Measurements from ENCODE around the gene APOA5. TPM values are rescaled to one million over a fixed set of nuclear protein-coding genes. Genes with fewer than 3 reads are reported as not detected.

Gene APOA5
- total and polyA plus RNA-seq, 4 donors, result 0.22 to 0.77 (median 0.31) TPM; not detected in 1

- Histone ChIP-seq H3K9me3 (ENCODE audit: control insufficient read depth in 4 of 4, insufficient read depth in 3 of 4, low read length in 3 of 4) (no peaks in the 10 kb centered on the region), H3K36me3 (ENCODE audit: control insufficient read depth in 4 of 4, insufficient read depth in 4 of 4, low read length in 4 of 4) (no peaks in the 10 kb centered on the region), H3K4me1 (ENCODE audit: control insufficient read depth in 5 of 5, insufficient read depth in 5 of 5, low read length in 5 of 5) (peaks cover 0 to 12% (median 6%) of the 10 kb centered on the region in 5 donors), H3K27me3 (ENCODE audit: control insufficient read depth in 3 of 3, insufficient read depth in 3 of 3, low read length in 2 of 3) (no peaks in the 10 kb centered on the region), H3K27ac (ENCODE audit: low read depth in 1 of 2, low read length in 1 of 2) (no peak overlapping the region), H3K4me3 (no peak overlapping the region), H3K9ac (ENCODE audit: insufficient read depth in 1 of 2, low read length in 2 of 2) (no peak overlapping the region)
- ATAC-seq (ENCODE audit: insufficient read depth, low FRiP score), result no peak
- TF ChIP-seq, protein P1, sequence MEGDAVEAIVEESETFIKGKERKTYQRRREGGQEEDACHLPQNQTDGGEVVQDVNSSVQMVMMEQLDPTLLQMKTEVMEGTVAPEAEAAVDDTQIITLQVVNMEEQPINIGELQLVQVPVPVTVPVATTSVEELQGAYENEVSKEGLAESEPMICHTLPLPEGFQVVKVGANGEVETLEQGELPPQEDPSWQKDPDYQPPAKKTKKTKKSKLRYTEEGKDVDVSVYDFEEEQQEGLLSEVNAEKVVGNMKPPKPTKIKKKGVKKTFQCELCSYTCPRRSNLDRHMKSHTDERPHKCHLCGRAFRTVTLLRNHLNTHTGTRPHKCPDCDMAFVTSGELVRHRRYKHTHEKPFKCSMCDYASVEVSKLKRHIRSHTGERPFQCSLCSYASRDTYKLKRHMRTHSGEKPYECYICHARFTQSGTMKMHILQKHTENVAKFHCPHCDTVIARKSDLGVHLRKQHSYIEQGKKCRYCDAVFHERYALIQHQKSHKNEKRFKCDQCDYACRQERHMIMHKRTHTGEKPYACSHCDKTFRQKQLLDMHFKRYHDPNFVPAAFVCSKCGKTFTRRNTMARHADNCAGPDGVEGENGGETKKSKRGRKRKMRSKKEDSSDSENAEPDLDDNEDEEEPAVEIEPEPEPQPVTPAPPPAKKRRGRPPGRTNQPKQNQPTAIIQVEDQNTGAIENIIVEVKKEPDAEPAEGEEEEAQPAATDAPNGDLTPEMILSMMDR (IDR thresholded peaks at IDR 0.05; ENCODE audit: control extremely low read depth, extremely low read depth), result no peak
- DNase-seq, result no peak
- WGBS, 2 donors, result 65 to 73% methylated on average over 14 to 16 of the region's 16 CpGs
Observed at GRCh38 chr11:116828632-116829524, 37.2 kb upstream of the APOA5 start.

- no peak overlapping the region for H3K9ac ChIP-seq (ENCODE audit: insufficient read depth in 1 of 2, low read length in 2 of 2)
- no peak for ATAC-seq (ENCODE audit: insufficient read depth, low FRiP score)
- TF ChIP-seq, protein P1 (IDR thresholded peaks at IDR 0.05; ENCODE audit: control extremely low read depth, extremely low read depth), result no peak
- no peak overlapping the region for H3K4me3 ChIP-seq
- no peaks in the 10 kb centered on the region for H3K27me3 ChIP-seq (ENCODE audit: control insufficient read depth in 3 of 3, insufficient read depth in 3 of 3, low read length in 2 of 3)
- 89 to 98% methylated on average over 6 of the region's 6 CpGs for WGBS, 2 donors
- H3K36me3 ChIP-seq (ENCODE audit: control insufficient read depth in 4 of 4, insufficient read depth in 4 of 4, low read length in 4 of 4), result no peaks in the 10 kb centered on the region
- H3K9me3 ChIP-seq (ENCODE audit: control insufficient read depth in 4 of 4, insufficient read depth in 3 of 4, low read length in 3 of 4), result no peaks in the 10 kb centered on the region
- no peak overlapping the region for H3K27ac ChIP-seq (ENCODE audit: low read depth in 1 of 2, low read length in 1 of 2)
- DNase-seq, result no peak
- peaks cover 0 to 14% (median 6%) of the 10 kb centered on the region in 5 donors for H3K4me1 ChIP-seq (ENCODE audit: control insufficient read depth in 5 of 5, insufficient read depth in 5 of 5, low read length in 5 of 5)
Observed at GRCh38 chr11:116827461-116827860, 35.8 kb upstream of the APOA5 start.

GRCh38 chr11:116826751-116827431 lies 35.2 kb upstream of the APOA5 start:
- TF ChIP-seq, protein P1 (IDR thresholded peaks at IDR 0.05; ENCODE audit: control extremely low read depth, extremely low read depth), result no peak
- Histone ChIP-seq H3K36me3 (ENCODE audit: control insufficient read depth in 4 of 4, insufficient read depth in 4 of 4, low read length in 4 of 4) (no peaks in the 10 kb centered on the region), H3K9ac (ENCODE audit: insufficient read depth in 1 of 2, low read length in 2 of 2) (no peak overlapping the region)

More at GRCh38 chr11:116826751-116827431, 35.2 kb upstream of the APOA5 start:
- no peaks in the 10 kb centered on the region for H3K9me3 ChIP-seq (ENCODE audit: control insufficient read depth in 4 of 4, insufficient read depth in 3 of 4, low read length in 3 of 4)
- no peak overlapping the region for H3K27ac ChIP-seq (ENCODE audit: low read depth in 1 of 2, low read length in 1 of 2)
- no peaks in the 10 kb centered on the region for H3K27me3 ChIP-seq (ENCODE audit: control insufficient read depth in 3 of 3, insufficient read depth in 3 of 3, low read length in 2 of 3)
- ATAC-seq (ENCODE audit: insufficient read depth, low FRiP score) (no peak), DNase-seq (no peak)
- WGBS, 2 donors, result 85 to 86% methylated on average over 9 of the region's 9 CpGs
- no peak overlapping the region for H3K4me3 ChIP-seq
- H3K4me1 ChIP-seq (ENCODE audit: control insufficient read depth in 5 of 5, insufficient read depth in 5 of 5, low read length in 5 of 5), result peaks cover 0 to 14% (median 6%) of the 10 kb centered on the region in 5 donors

Data from lung (tissue), 12 donors.